ENCODE data around the gene CELA2B. TPM values are rescaled to one million over a fixed set of nuclear protein-coding genes. Genes with fewer than 3 reads are reported as not detected.
"Not testable (repeated sequence)": the region's sequence is repeated elsewhere in the genome, so short reads cannot be mapped to it uniquely, and the experiment has no call there.

Gene CELA2B
- total RNA-seq, 4 donors from 2014 or later: not detected

DNA sequence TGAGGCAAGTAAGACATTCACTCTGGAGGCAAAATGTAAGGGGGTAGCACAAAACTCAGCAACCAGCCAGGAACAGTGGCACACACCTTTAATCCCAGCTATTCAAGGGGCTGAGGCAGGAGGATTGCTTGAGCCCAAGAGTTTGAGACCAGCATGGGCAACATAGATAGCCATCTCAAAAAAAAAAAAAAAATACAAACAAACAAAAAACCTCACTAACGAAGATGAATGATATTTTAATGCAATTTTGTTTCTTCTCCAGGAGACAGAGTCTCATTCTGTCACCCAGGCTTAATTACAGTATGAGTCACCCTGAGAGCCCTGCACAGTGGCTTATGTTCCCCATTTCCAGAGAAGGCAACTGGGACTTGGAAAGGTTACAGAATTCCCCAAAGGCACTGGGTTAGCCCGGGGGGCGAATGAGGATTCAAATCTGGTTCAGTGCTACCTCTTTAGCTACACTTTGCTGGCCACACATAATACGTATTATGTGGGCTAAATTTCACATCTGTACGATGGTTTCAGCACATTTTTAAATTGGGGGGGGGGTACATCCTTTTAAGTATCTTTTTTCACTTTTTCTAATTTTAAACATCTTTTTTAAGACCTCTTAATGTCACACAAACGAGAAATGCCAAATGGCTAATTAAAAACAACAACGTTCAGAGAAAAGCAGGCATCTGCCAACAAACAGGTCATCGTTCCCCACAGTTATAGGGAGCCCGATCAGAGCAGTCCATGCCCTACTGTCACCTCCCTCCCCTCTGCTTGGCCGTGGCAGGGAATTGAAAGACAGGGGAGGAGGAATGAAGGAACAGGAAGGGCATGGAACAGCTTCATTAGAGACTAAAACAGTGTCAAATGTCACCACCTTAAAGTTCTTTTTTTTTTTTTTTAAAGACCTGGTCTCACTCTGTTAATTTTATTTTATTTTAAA, 15.9 kb upstream of the CELA2B start:
- Histone ChIP-seq H3K36me3 (no peaks in the 10 kb centered on the region), H3K9me3 (no peaks in the 10 kb centered on the region), H3K4me3 (no peak overlapping the region), H3K4me1 (no peaks in the 10 kb centered on the region), H3K27me3 (no peaks in the 10 kb centered on the region), H3K27ac (no peak overlapping the region)
- no peak for TF ChIP-seq POLR2A (IDR thresholded peaks at IDR 0.05)
- TF ChIP-seq, protein P1, sequence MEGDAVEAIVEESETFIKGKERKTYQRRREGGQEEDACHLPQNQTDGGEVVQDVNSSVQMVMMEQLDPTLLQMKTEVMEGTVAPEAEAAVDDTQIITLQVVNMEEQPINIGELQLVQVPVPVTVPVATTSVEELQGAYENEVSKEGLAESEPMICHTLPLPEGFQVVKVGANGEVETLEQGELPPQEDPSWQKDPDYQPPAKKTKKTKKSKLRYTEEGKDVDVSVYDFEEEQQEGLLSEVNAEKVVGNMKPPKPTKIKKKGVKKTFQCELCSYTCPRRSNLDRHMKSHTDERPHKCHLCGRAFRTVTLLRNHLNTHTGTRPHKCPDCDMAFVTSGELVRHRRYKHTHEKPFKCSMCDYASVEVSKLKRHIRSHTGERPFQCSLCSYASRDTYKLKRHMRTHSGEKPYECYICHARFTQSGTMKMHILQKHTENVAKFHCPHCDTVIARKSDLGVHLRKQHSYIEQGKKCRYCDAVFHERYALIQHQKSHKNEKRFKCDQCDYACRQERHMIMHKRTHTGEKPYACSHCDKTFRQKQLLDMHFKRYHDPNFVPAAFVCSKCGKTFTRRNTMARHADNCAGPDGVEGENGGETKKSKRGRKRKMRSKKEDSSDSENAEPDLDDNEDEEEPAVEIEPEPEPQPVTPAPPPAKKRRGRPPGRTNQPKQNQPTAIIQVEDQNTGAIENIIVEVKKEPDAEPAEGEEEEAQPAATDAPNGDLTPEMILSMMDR (IDR thresholded peaks at IDR 0.05): no peak
- no peak for DNase-seq

DNA sequence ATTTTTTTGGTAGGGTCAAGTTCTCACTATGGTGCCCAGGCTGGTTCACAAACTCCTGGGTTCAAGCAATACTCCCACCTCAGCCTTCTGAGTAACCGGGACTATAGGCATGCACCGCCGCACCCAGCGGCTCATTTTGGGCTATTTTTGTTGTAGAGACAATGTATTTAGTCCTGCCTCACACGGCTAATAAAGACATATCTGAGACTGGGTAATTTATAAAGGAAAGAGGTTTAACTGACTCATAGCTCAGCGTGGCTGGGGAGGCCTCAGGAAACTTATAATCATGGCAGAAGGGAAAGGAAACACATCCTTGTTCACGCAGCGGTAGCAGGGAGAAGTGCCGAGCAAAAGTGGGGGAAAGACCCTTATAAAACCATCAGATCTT, 15.2 kb upstream of the CELA2B start:
- DNase-seq: no peak
- no peaks in the 10 kb centered on the region for H3K9me3 ChIP-seq
- no peaks in the 10 kb centered on the region for H3K27me3 ChIP-seq
- no peaks in the 10 kb centered on the region for H3K4me1 ChIP-seq
- no peak for TF ChIP-seq POLR2A (IDR thresholded peaks at IDR 0.05)
- TF ChIP-seq, protein P1 (IDR thresholded peaks at IDR 0.05): no peak
- H3K36me3 ChIP-seq: no peaks in the 10 kb centered on the region
- H3K4me3 ChIP-seq: no peak overlapping the region
- no peak overlapping the region for H3K27ac ChIP-seq

DNA sequence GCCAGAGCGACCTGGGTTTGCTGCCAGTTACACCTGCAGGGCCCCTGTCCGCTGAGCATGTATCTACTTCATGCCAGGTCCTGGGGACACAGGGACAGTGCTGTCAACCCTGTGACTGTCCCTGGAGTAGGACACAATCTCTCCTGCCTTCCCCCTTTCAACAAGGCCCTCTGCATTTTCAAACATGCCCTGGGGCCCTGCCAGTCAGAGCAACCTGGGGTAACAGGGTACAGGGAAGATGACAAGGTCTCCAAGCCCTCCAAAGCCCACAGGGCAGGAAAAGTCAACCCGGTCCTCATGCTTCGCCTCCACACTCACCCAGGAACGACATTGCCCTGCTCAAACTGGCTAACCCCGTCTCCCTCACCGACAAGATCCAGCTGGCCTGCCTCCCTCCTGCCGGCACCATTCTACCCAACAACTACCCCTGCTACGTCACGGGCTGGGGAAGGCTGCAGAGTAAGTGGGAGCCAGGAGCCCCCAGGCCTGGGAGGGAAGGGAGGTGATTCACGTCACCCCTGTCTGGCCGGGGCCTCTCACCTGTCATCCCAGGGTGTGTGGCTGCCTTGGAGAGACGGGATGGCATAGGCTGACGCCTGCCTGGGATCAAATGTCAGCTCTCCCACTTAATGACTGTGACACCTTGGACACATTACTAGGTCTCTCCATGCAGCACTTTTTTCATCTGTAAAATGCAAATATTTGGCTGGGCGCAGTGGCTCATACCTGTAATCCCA, 12.7 kb upstream of the CELA2B start:
- H3K27ac ChIP-seq, H3K4me3 ChIP-seq, H3K4me1 ChIP-seq, H3K27me3 ChIP-seq, H3K36me3 ChIP-seq, H3K9me3 ChIP-seq, DNase-seq: not testable (repeated sequence)

DNA sequence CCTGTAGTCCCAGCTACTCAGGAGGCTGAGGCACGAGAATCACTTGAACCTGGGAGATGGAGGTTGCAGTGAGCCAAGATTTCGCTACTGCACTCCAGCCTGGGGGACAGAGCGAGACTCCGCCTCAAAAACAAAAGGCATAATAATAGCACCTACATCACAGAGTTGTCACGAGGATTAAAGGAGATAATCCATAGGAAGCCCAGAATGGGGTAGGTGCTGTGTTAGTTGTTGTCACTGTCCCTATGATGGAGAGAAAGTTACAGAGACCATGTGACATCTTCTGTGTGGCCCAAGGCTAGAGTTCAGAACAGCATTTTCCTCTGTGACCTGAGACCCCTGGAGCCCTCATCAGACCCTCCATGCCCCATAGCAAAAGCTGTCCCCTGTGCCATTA, 12.0 kb upstream of the CELA2B start:
- H3K4me3 ChIP-seq, H3K9me3 ChIP-seq, H3K36me3 ChIP-seq, H3K27me3 ChIP-seq, DNase-seq, H3K4me1 ChIP-seq: not testable (repeated sequence)
- peak overlapping the region in 1 of 4 donors; percentile 46 for H3K27ac ChIP-seq

DNA sequence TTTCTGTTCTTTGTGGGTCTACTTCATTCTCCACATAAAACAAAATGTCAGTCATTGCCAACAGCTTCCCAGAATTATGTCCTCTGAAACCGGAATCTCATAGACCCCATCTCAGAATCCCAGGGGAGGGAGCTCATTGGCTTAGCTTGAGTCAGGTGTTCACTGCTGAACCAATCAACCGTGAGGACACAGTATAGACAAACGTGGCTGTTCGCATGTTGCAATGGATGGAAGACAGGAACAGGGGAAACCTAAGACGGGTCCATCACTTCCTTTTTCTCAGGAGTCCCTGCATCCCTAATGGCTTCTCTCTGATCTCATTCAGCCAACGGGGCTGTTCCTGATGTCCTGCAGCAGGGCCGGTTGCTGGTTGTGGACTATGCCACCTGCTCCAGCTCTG, 10.2 kb upstream of the CELA2B start:
- Histone ChIP-seq H3K36me3 (no peaks in the 10 kb centered on the region), H3K27ac (no peak overlapping the region), H3K4me1 (no peaks in the 10 kb centered on the region), H3K9me3 (no peaks in the 10 kb centered on the region), H3K4me3 (no peak overlapping the region), H3K27me3 (no peaks in the 10 kb centered on the region)
- DNase-seq: no peak
- TF ChIP-seq POLR2A (IDR thresholded peaks at IDR 0.05): no peak
- TF ChIP-seq, protein P1 (IDR thresholded peaks at IDR 0.05): no peak

DNA sequence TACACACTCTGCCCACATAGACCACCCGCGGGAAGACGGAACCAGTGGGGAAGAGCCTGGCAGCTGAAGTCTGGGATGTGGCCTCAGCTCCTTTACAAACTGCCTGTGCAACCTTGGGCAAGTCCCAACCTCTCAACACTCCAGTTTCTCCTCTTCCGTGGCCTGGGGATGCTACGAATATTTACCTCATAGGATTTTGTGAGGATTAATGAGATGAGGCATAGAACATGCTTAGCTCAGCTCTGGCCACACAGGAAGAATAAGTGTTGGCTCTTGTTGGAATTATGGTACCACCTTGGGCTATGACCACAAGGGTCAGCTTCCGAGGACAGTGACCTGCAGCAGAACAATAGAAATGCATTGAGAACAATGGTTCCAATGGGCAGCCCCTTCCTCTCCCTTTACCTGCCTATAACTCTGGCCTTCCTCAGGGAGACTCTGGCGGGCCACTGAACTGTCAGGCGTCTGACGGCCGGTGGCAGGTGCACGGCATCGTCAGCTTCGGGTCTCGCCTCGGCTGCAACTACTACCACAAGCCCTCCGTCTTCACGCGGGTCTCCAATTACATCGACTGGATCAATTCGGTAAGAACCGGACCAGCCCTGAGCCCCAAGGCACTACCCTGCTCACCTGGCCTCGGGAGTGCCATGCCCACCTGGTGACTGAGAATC, 8.8 kb upstream of the CELA2B start:
- H3K27ac ChIP-seq, H3K36me3 ChIP-seq, H3K27me3 ChIP-seq, H3K9me3 ChIP-seq, H3K4me1 ChIP-seq, H3K4me3 ChIP-seq, DNase-seq: not testable (repeated sequence)

DNA sequence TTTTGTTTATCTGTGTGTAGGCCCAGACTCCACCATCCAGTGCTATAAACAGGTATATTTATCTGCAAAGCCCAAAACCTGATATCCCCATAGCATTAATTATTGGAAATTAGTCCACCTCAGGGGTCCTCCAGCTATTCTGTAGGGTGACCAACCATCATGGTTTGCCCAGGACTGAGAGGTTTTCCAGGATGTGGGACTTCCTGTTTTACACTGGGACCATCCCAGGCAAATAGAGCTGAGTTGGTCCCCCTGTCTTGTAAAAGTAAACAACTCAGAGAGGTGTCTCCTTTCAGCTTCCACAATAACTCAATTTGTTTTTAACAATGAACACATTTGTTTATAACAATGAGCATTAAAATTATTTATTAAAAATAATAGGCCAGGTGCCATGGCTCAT, 7.8 kb upstream of the CELA2B start:
- H3K27ac ChIP-seq: no peak overlapping the region
- DNase-seq: no peak
- no peaks in the 10 kb centered on the region for H3K36me3 ChIP-seq
- no peaks in the 10 kb centered on the region for H3K4me1 ChIP-seq
- no peaks in the 10 kb centered on the region for H3K9me3 ChIP-seq
- no peak overlapping the region for H3K4me3 ChIP-seq
- TF ChIP-seq, protein P1 (IDR thresholded peaks at IDR 0.05): no peak
- no peak for TF ChIP-seq POLR2A (IDR thresholded peaks at IDR 0.05)
- H3K27me3 ChIP-seq: no peaks in the 10 kb centered on the region
